Testis (tissue), 3 donors: ENCODE data around the gene PTGS1. TPM values are rescaled to one million over a fixed set of nuclear protein-coding genes. Genes with fewer than 3 reads are reported as not detected.

Experiments
- DNase-seq: peaks from one replicate; pipeline ENCODE4 v3.0.0-alpha.2; 2019
- H3K27ac ChIP-seq, 2 donors: fragments of 200-600 bp; sonication (generic); one replicate each; pipeline ENCODE4 v1.5.1; 2019
- H3K27me3 ChIP-seq: fragments of 200-600 bp; sonication (generic); one replicate; pipeline ENCODE4 v1.5.1; 2019
- H3K36me3 ChIP-seq: fragments of 200-600 bp; sonication (generic); one replicate; pipeline ENCODE4 v1.5.1; 2017; ENCODE audit warnings: low read depth; ENCODE audit errors: missing control alignments
- H3K4me1 ChIP-seq: fragments of 200-600 bp; sonication (generic); one replicate; pipeline ENCODE4 v1.5.1; 2019
- H3K4me3 ChIP-seq, 2 donors: fragments of 200-600 bp; sonication (generic); one replicate each; pipeline ENCODE4 v1.5.1; 2017 to 2019
- H3K9me3 ChIP-seq: fragments of 200-600 bp; sonication (generic); one replicate; pipeline ENCODE4 v1.5.1; 2017
- POLR2A ChIP-seq: fragments of 450-650 bp; IDR thresholded peaks from one replicate; pipeline ENCODE4 v1.6.1; 2017; ENCODE audit warnings: antibody characterized with exemption, mild to moderate bottlenecking, moderate library complexity
- WGBS, 2 donors: methylation state at CpG; one replicate each; pipeline ENCODE4 v1.1.5; 2018; 5-methylcytosine and 5-hydroxymethylcytosine counted together
- intact Hi-C: fragments of 100-400 bp; cut with DNase I; formaldehyde crosslinking; loops from one replicate; pipeline ENCODE4 v1.15.1; 2023; ENCODE audit warnings: low total_unique reads
- polyA plus RNA-seq: library from polyadenylated mRNA; stranded (reverse); fragments of 350-450 nt; fragmentation: Illumina TruSeq; extraction: RNeasy Lipid Tissue Mini Kit (QIAGEN cat#74804); gene quantifications from one replicate; pipeline ENCODE4 v1.2.3, GENCODE V29; 2014; ENCODE audit warnings: low read depth, low replicate concordance; ENCODE audit not compliant: insufficient read depth
- total RNA-seq, 2 donors: library from RNA; depleted of rRNA; stranded (reverse); fragments of >200 nt; gene quantifications; one replicate each; pipeline ENCODE4 v1.2.3, GENCODE V29; 2016
- TF ChIP-seq, protein P1 (sequence below), 3 experiments: fragments of 450-650 bp in 2 of 3; fragments of 200-600 bp in 1 of 3; sonication (generic) in 1 of 3; IDR thresholded peaks; one replicate each; pipeline ENCODE4 v1.5.1; 2016 to 2019; ENCODE audit warnings: antibody characterized with exemption in 3 of 3, mild to moderate bottlenecking in 2 of 3, moderate library complexity in 1 of 3

PTGS1 gene
- total and polyA plus RNA-seq, 3 donors from 2014 or later, result 0.93 to 10.1 (median 1.1) TPM

DNA sequence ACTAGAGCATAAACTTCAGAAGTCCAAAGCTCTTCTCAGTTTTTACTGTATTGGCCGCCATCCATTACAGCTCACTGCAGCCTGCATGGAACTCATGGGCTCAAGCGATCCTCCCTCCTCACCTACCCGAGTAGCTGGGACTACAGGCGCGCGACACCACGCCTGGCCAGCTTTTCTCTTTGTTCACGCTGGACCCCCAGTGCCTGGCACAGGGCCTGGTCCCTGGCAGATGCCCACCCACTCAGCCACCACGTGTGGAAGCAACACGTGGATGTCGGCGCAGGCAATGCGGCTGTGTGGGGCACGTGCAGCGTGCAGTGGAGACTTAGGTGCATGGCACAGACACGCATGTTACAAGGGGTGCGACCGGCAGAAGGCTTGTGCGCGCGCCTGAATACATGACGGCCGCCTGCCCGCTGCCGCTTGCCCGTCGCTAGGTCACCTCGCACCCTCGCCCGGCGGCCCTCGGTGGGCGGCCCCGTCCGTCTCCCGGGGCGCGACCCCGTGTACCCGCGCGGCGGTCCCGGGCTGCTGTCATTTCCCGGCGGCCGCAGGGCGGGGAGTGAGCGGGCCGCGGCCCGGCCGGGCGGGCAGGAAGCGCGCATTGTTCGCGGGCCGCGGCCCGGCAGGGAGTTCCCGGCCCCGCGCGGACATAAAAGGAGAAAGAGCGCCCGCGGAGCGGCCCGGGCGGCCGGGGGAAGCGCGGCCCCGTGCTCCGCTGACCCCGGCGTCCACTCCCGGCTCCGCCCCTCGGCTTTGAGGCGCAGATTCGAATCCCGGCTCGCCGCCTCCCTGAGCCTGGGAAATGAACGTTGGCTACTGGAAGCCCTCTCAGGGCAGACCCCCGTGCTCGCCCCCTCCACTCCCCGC is 24.1 kb upstream of the PTGS1 start:
- Histone ChIP-seq H3K36me3 (no peaks in the 10 kb centered on the region), H3K9me3 (no peaks in the 10 kb centered on the region), H3K27ac (no peak overlapping the region), H3K27me3 (no peaks in the 10 kb centered on the region), H3K4me1 (peaks cover 4% of the 10 kb centered on the region), H3K4me3 (peak overlapping the region; percentile 53 to 59)
- peak; percentile 30 for DNase-seq
- 3 to 14% methylated on average over 9 to 60 of the region's 90 CpGs for WGBS, 2 donors
- intact Hi-C loops, result no loop called here
- TF ChIP-seq, protein P1, sequence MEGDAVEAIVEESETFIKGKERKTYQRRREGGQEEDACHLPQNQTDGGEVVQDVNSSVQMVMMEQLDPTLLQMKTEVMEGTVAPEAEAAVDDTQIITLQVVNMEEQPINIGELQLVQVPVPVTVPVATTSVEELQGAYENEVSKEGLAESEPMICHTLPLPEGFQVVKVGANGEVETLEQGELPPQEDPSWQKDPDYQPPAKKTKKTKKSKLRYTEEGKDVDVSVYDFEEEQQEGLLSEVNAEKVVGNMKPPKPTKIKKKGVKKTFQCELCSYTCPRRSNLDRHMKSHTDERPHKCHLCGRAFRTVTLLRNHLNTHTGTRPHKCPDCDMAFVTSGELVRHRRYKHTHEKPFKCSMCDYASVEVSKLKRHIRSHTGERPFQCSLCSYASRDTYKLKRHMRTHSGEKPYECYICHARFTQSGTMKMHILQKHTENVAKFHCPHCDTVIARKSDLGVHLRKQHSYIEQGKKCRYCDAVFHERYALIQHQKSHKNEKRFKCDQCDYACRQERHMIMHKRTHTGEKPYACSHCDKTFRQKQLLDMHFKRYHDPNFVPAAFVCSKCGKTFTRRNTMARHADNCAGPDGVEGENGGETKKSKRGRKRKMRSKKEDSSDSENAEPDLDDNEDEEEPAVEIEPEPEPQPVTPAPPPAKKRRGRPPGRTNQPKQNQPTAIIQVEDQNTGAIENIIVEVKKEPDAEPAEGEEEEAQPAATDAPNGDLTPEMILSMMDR (IDR thresholded peaks at IDR 0.05), result no peak
- TF ChIP-seq POLR2A, result no peak

DNA sequence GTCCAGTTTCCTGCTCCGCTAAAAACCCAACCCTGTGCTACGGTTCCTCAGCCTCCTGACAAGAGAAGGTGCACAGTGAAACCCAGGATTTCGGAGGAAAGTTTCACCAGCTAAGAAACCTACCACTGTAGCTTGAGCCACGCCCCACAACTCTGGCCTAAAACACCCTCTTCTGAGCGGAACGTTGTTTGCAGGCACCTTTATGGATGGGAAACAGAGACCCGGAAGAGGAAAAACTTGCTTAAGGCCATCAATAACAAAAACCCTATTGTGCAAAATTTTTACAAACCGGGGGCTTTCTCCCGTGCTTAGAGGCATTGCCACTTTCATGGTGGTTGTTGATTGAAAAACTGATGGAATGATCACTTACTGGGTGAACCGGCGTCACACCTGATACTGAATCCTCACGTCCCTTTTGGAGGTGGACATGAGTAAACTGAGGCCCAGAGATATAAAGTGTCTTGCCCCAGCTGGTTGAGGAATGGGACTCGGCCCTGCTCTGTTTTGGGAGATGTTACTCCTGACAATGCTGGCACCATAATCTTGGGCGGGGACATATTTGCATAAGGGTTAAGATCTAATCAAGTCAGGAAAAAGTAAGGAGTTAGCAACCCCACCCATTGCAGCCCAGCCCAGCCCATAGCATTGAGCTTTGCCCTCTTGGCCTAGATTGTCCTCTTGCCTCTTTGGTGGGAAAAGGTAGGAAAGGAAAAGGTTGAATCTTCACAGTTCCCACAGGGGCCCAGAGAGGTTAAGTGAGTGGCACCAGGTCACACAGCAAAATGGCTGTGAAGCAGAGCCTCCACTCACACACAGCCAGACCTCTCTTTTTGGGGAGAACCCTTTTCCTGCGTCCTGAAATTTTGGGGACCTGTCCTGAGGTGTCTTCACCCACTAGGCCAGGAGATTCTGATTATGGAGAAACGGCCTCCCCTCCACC is 23.2 kb upstream of the PTGS1 start:
- 19 to 29% methylated on average over 15 to 16 of the region's 16 CpGs for WGBS, 2 donors
- Histone ChIP-seq H3K27ac (no peak overlapping the region), H3K4me1 (peaks cover 4% of the 10 kb centered on the region), H3K4me3 (peak overlapping the region; percentile 53 to 59), H3K27me3 (no peaks in the 10 kb centered on the region), H3K9me3 (no peaks in the 10 kb centered on the region), H3K36me3 (no peaks in the 10 kb centered on the region)
- intact Hi-C loops, result no loop called here
- TF ChIP-seq, protein P1 (IDR thresholded peaks at IDR 0.05), result no peak
- TF ChIP-seq POLR2A, result no peak
- no peak for DNase-seq

DNA sequence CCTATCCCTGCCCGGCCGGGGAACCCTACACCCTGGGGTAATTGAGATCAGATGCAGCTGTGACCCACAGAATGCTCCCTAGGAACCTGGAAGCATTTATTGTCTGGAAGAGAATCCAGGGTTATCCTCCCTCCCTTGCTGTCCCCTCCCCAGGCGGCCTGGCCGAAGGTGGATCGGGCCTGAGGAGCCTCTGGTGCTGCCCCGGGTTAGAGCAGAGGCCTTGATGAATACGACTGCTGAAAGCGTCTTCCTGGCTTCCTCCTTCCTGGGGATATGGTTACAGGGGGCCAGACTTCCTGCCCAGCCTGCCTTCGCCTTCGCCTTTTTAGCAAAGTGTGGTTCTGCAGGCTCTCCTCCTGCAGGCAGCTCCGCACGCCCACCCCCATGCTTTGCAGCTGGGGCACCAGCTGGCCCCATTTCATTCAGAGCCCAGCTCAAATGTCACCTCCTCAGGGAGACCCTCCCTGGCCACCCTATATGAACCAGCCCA is 22.5 kb upstream of the PTGS1 start:
- Histone ChIP-seq H3K4me3 (no peak overlapping the region), H3K27me3 (no peaks in the 10 kb centered on the region), H3K4me1 (peaks cover 4% of the 10 kb centered on the region), H3K9me3 (no peaks in the 10 kb centered on the region), H3K36me3 (no peaks in the 10 kb centered on the region), H3K27ac (no peak overlapping the region)
- no peak for DNase-seq
- intact Hi-C loops, result no loop called here
- no peak for TF ChIP-seq POLR2A
- TF ChIP-seq, protein P1 (IDR thresholded peaks at IDR 0.05), result no peak
- 70 to 73% methylated on average over 8 to 12 of the region's 12 CpGs for WGBS, 2 donors

GRCh38 chr9:122348791-122349190 is 22.0 kb upstream of the PTGS1 start:
- no peaks in the 10 kb centered on the region for H3K9me3 ChIP-seq
- DNase-seq, result no peak
- no peak overlapping the region for H3K4me3 ChIP-seq
- H3K36me3 ChIP-seq, result no peaks in the 10 kb centered on the region
- peaks cover 4% of the 10 kb centered on the region for H3K4me1 ChIP-seq
- H3K27ac ChIP-seq, result no peak overlapping the region
- WGBS, 2 donors, result 80 to 81% methylated on average over 2 of the region's 2 CpGs
- no peak for TF ChIP-seq POLR2A
- TF ChIP-seq, protein P1 (IDR thresholded peaks at IDR 0.05), result no peak
- intact Hi-C loops, result no loop called here
- no peaks in the 10 kb centered on the region for H3K27me3 ChIP-seq
